Body of pancreas (tissue), 4 donors: ENCODE measurements around the gene POFUT1.
"Not testable (repeated sequence)": the region's sequence is repeated elsewhere in the genome, so short reads cannot be mapped to it uniquely, and the experiment has no call there.

Experiments used
- POLR2A ChIP-seq, 3 donors: fragments of 450-650 bp; IDR thresholded peaks; one replicate each; pipeline ENCODE4 v1.6.1; 2016; ENCODE audit warnings: antibody characterized with exemption in 3 of 3, mild to moderate bottlenecking in 2 of 3
- TF ChIP-seq, protein P1 (sequence below), 7 experiments: fragments of 450-650 bp in 4 of 7; fragments of 200-600 bp in 3 of 7; sonication (generic) in 3 of 7; IDR thresholded peaks; one replicate each; pipeline ENCODE4 v1.5.1; 2016 to 2019; ENCODE audit warnings: antibody characterized with exemption in 7 of 7

DNA sequence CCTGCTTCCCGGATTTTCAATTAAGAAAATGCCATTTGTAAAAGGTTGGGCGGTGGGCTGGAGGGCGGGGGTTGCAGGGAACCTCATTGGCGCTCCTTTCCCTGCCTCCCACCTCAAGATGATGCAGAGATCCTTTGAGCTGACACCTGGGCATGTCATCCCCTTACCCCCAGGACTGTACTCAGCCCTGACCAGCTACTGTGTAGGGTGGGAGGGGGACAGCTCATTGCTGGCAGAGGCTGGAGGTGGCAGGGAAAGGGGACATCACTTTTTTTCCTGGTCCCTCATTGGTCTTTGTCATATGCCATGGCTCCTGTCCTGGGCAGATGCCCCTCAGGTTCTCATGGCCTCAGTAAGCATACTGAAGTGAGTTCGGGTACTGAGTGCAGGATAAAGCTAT lies 14.3 kb upstream of the POFUT1 start:
- TF ChIP-seq, protein P1, sequence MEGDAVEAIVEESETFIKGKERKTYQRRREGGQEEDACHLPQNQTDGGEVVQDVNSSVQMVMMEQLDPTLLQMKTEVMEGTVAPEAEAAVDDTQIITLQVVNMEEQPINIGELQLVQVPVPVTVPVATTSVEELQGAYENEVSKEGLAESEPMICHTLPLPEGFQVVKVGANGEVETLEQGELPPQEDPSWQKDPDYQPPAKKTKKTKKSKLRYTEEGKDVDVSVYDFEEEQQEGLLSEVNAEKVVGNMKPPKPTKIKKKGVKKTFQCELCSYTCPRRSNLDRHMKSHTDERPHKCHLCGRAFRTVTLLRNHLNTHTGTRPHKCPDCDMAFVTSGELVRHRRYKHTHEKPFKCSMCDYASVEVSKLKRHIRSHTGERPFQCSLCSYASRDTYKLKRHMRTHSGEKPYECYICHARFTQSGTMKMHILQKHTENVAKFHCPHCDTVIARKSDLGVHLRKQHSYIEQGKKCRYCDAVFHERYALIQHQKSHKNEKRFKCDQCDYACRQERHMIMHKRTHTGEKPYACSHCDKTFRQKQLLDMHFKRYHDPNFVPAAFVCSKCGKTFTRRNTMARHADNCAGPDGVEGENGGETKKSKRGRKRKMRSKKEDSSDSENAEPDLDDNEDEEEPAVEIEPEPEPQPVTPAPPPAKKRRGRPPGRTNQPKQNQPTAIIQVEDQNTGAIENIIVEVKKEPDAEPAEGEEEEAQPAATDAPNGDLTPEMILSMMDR (IDR thresholded peaks at IDR 0.05), result not testable (repeated sequence)
- TF ChIP-seq POLR2A (IDR thresholded peaks at IDR 0.05), result not testable (repeated sequence)
